ENCODE results near the gene EGLN2.
A peak's percentile ranks its signal among the peaks of the same experiment; 100 is the strongest.
"Not testable (repeated sequence)": the region's sequence is repeated elsewhere in the genome, so short reads cannot be mapped to it uniquely, and the experiment has no call there.

The EGLN2 gene

GRCh38 chr19:40829205-40829604, 30.2 kb downstream of the EGLN2 start:
- no peak overlapping the region for H3K4me3 ChIP-seq (ENCODE audit: low read depth, low read length)
- in situ Hi-C loops (cut with HindIII; ENCODE audit: low sequenced_read_pairs) = no loop called here
- TF ChIP-seq, protein P1, sequence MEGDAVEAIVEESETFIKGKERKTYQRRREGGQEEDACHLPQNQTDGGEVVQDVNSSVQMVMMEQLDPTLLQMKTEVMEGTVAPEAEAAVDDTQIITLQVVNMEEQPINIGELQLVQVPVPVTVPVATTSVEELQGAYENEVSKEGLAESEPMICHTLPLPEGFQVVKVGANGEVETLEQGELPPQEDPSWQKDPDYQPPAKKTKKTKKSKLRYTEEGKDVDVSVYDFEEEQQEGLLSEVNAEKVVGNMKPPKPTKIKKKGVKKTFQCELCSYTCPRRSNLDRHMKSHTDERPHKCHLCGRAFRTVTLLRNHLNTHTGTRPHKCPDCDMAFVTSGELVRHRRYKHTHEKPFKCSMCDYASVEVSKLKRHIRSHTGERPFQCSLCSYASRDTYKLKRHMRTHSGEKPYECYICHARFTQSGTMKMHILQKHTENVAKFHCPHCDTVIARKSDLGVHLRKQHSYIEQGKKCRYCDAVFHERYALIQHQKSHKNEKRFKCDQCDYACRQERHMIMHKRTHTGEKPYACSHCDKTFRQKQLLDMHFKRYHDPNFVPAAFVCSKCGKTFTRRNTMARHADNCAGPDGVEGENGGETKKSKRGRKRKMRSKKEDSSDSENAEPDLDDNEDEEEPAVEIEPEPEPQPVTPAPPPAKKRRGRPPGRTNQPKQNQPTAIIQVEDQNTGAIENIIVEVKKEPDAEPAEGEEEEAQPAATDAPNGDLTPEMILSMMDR (IDR thresholded peaks at IDR 0.05; ENCODE audit: low read depth, low read length, missing control alignments) = no peak
- DNase-seq (ENCODE audit: low read depth) = no peak

DNA sequence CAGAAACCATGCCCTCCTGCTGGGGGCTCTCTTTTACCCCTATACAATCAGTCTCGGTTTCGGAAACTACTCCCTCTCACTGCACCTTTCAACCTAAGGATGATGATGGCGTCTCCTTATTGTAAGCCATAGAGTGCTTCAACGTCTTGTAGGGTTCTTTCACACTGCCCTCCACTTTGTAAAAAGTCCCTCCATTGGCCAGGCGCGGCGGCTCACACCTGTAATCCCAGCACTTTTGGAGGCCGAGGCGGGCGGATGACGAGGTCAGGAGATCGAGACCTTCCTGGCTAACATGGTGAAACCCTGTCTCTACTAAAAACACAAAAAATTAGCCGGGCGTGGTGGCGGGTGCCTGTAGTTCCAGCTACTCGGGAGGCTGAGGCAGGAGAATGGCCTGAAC, 31.8 kb downstream of the EGLN2 start:
- H3K4me3 ChIP-seq (ENCODE audit: low read depth, low read length); DNase-seq (ENCODE audit: low read depth); in situ Hi-C loops (cut with HindIII; ENCODE audit: low sequenced_read_pairs): not testable (repeated sequence)

DNA sequence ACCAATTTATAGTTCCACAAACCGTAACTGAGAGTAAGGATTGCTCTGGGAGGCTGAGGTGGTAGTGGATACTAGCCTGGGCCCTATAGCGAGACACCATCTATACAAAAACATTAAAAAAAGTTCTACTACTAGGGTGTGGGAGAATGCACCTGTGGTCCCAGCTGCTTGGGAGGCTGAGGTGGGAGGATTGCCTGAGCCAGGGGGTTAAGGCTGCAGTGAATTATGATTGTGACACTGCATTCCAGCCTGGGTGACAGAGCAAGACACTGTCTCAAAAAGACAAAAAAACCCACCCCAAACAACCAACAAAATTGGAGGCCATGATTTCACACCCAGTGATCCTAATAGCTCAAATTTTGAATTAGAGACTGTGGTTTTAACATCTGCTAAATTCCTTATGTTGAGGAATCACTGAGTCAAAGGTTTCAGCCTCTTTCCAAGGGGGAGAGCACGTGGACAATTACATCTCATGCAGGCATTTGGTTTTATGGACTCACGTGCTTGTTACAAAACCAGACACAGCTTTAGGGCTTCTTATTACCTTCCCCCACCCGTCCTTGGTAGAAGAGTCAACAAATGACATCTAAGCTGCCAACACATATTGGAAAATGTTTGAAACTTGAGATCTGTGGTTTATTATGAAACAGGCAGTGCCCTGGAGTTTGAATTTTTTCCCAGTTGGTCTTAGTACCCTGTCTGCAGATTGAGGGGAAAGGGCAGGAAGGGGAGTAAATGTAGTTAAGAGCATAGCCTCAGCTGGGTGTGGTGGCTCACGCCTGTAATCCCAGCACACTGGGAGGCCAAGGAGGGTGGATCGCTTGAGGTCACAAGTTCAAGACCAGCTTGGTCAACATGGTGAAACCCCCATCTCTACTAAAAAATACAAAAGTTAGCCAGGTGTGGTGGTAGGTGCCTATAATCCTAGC, 32.8 kb downstream of the EGLN2 start:
- in situ Hi-C loops (cut with HindIII; ENCODE audit: low sequenced_read_pairs) = no loop called here
- TF ChIP-seq, protein P1 (IDR thresholded peaks at IDR 0.05; ENCODE audit: low read depth, low read length, missing control alignments) = no peak
- H3K4me3 ChIP-seq (ENCODE audit: low read depth, low read length) = no peak overlapping the region
- DNase-seq (ENCODE audit: low read depth) = peak; percentile 29

DNA sequence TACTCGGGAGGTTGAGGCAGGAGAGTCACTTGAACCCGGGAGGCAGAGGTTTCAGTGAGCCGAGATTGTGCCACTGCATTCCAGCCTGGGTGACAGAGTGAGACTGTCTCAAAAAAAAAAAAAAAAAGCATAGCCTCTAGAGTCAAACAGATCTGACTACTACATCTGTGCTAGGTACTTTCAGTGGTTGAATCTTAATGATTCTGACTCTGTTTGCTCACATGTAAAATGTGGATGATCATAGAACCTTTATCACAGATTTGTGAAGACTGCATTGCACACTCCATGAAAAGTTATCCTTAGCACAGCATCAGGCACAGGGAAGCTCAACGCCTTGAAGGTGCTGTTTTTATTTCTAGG, 33.4 kb downstream of the EGLN2 start:
- H3K4me3 ChIP-seq (ENCODE audit: low read depth, low read length); in situ Hi-C loops (cut with HindIII; ENCODE audit: low sequenced_read_pairs); DNase-seq (ENCODE audit: low read depth): not testable (repeated sequence)

GRCh38 chr19:40833728-40834533, 34.9 kb downstream of the EGLN2 start:
- H3K4me3 ChIP-seq (ENCODE audit: low read depth, low read length); in situ Hi-C loops (cut with HindIII; ENCODE audit: low sequenced_read_pairs); DNase-seq (ENCODE audit: low read depth): not testable (repeated sequence)

- H3K4me3 ChIP-seq (ENCODE audit: low read depth, low read length) = no peak overlapping the region
- in situ Hi-C loops (cut with HindIII; ENCODE audit: low sequenced_read_pairs) = no loop called here
- TF ChIP-seq, protein P1 (IDR thresholded peaks at IDR 0.05; ENCODE audit: low read depth, low read length, missing control alignments) = no peak
- DNase-seq (ENCODE audit: low read depth) = no peak
These were observed 37.9 kb downstream of the EGLN2 start for GRCh38 chr19:40836754-40837429.

DNA sequence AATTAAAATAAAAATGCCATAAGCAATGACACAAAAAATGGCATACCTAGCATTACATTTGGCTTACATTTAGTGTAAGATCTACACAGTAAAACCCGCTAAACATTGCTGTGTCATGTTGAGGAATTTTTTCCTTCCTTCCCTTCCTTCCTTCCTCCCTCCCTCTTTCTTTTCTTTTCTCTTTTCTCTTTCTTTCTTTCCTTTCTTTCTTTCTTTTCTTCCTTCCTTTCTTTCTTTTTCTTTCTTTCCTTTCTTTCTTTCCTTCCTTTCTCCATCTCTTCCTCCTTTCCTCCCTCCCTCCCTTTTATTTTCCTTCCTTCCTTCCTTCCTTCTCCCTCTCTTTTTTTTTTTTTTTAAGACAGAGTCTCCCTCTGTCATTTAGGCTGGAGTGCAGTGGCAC, 39.5 kb downstream of the EGLN2 start:
- H3K4me3 ChIP-seq (ENCODE audit: low read depth, low read length); DNase-seq (ENCODE audit: low read depth); in situ Hi-C loops (cut with HindIII; ENCODE audit: low sequenced_read_pairs): not testable (repeated sequence)

GRCh38 chr19:40842012-40842411, 43.0 kb downstream of the EGLN2 start:
- H3K4me3 ChIP-seq (ENCODE audit: low read depth, low read length); in situ Hi-C loops (cut with HindIII; ENCODE audit: low sequenced_read_pairs); DNase-seq (ENCODE audit: low read depth): not testable (repeated sequence)

GRCh38 chr19:40842997-40843652, 44.1 kb downstream of the EGLN2 start:
- DNase-seq (ENCODE audit: low read depth); H3K4me3 ChIP-seq (ENCODE audit: low read depth, low read length); in situ Hi-C loops (cut with HindIII; ENCODE audit: low sequenced_read_pairs): not testable (repeated sequence)

- DNase-seq (ENCODE audit: low read depth); in situ Hi-C loops (cut with HindIII; ENCODE audit: low sequenced_read_pairs); H3K4me3 ChIP-seq (ENCODE audit: low read depth, low read length): not testable (repeated sequence)
These were observed 44.7 kb downstream of the EGLN2 start for GRCh38 chr19:40843653-40844052.

DNA sequence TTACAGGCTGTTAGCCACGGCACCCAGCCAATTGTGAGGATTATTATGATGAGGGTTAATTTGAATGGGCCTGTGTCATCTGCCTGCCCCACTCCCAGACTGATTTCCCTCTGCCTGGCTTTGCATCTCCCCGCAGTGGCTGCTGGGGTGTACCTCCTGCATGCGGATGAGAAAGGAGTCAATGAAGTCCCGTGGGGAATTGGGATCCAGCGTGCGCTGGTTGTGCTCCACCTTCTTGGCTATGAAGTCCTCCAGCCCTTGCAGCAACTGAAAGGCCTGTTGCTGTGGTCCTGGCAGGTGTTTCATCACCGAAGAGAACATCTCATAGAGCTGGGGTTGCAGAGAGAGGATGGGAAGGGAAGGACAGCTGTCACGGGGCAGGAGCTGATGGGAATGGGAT, 47.7 kb downstream of the EGLN2 start:
- in situ Hi-C loops (cut with HindIII; ENCODE audit: low sequenced_read_pairs); DNase-seq (ENCODE audit: low read depth); H3K4me3 ChIP-seq (ENCODE audit: low read depth, low read length): not testable (repeated sequence)

GRCh38 chr19:40850277-40850676, 51.3 kb downstream of the EGLN2 start, which contains the start of gene CYP2A6:
TSS of gene CYP2A6 (minus strand) at chr19:40850447. CDS start at chr19:40850426, 21 bp downstream.
- DNase-seq (ENCODE audit: low read depth); in situ Hi-C loops (cut with HindIII; ENCODE audit: low sequenced_read_pairs): not testable (repeated sequence)

More at GRCh38 chr19:40850277-40850676, 51.3 kb downstream of the EGLN2 start, which contains the start of gene CYP2A6:
- H3K4me3 ChIP-seq (ENCODE audit: low read depth, low read length) = not testable (repeated sequence)

All from astrocyte of the cerebellum (primary cell).